ENCODE measurements around the gene ATF6. TPM values are rescaled to one million over a fixed set of nuclear protein-coding genes. Genes with fewer than 3 reads are reported as not detected.

ATF6 gene
- total RNA-seq, 1 experiment from 2014 or later, result 23.5 TPM

DNA sequence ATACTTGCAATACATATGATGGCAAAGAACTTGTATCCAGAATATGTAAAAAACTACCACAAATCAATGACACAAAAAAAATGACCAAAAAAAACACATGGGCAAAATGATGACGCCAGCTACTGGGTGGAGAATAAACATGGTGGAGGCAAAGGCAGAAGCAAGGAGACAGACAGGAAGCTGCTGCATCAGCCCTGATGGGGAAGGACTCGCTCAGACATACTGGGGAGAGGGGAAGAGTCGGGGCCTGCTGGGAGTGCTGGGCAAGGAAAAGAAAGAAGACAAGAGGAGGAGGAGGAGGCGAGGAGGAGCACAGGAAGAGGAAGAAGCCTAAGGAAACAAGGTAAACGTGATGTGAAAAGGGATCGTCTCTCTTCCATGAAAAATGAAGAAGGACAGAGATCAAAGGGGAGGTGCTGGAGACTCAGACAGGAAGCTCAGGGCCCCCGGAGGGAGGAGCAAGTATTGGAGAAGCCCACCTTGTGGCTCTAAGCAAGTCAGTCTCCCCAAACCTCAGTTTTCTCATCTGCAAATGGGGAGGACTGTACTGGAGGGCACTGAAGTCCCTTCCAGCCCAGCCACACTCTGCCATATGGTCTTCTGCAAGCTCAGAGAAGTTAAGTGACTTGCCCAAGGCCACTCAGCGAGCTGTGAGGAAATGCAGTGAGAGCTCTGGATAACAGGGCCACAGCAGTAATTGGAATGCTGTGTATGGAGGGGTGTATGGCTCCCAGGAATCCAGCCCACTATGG is 233.4 kb downstream of the ATF6 start:
- DNase-seq (ENCODE audit: low read depth), result no peak

DNA sequence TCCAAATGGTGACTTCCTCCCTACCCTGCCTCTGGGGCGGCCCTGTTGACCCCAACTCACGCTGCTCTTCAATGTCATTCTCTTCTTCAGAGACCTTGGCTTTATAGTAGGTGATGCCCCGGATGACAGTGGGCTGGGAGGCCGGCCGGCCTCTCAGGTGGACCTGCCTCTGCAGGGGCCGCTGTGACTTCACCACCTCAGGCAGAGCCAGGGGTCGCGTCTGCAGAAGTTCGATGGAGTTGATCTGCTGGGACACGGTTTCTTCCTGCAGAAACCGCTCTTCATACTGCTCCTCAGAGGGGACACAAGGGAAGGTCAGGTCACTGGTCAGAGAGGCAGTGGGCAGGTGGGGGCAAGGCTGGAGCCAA is 233.9 kb downstream of the ATF6 start:
- DNase-seq (ENCODE audit: low read depth), result no peak

DNA sequence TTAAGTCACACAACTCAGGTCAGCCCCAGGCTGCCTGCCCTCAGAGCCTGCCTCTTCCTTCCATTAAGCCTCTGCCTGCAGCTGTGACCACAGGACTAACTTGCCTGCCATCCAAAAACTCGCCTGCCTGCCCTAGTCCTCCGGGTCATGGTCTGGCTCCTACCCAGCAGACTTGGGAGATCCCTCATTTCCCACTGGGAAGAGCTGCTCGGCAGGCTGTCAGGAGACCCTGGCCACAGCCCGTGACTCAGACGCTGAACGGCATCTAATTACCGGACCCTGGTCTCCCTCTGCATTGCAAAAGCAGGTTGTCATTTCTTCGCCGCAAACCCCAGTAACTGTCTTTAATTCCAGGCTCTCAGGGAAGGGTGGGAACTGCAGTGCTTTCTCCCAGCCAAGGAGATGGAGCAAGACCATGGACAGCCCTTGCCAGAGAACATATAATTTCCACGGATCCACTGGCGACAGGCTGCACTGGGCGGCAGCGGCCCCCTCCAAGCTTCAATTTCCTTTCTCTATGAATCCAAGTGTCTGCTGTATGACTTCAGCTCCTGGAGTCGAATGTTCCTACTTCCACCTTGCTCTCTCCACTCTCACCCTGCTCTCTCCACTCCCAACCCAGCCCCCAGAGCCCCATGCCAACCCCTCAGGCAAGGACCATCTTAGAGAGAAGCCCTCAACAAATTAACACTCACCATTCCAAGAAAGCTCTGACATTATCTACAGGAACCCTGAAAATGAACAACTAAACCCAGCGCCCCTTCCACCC is 237.1 kb downstream of the ATF6 start:
- peak; percentile 99 for DNase-seq (ENCODE audit: low read depth)

GRCh38 chr1:162003830-162004215 is 237.7 kb downstream of the ATF6 start:
- peak; percentile 91 for DNase-seq (ENCODE audit: low read depth)

DNA sequence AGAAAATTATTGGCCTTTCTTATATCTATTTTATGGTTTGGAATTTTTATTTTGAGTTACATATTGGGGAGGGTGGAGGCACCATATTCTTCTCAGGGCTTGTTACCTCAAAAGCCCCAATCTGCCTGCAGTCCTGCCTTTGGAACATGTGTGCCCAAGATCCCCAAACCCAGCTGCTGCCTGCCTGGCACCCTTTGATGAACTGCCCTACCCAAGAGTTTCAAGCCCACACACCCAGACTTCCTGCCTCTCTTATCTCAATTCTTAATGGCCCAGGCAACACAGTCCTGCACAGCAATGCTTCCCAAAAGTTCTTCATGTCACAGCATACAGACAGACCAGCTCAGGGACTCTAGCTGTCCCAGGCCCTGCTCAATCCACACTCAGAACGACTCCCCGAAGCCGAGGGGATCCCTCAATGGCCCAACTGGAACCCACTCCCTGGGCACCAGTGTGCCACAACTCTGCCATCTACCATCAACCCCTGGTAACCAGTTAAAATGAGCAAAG is 238.4 kb downstream of the ATF6 start:
- DNase-seq (ENCODE audit: low read depth), result peak; percentile 38

GRCh38 chr1:162006081-162006480 is 240.0 kb downstream of the ATF6 start:
- peak; percentile 32 for DNase-seq (ENCODE audit: low read depth)

GRCh38 chr1:162007466-162007865 is 241.3 kb downstream of the ATF6 start:
- no peak for DNase-seq (ENCODE audit: low read depth)

- DNase-seq (ENCODE audit: low read depth), result no peak
Observed at GRCh38 chr1:162008799-162009198, 242.7 kb downstream of the ATF6 start.

DNA sequence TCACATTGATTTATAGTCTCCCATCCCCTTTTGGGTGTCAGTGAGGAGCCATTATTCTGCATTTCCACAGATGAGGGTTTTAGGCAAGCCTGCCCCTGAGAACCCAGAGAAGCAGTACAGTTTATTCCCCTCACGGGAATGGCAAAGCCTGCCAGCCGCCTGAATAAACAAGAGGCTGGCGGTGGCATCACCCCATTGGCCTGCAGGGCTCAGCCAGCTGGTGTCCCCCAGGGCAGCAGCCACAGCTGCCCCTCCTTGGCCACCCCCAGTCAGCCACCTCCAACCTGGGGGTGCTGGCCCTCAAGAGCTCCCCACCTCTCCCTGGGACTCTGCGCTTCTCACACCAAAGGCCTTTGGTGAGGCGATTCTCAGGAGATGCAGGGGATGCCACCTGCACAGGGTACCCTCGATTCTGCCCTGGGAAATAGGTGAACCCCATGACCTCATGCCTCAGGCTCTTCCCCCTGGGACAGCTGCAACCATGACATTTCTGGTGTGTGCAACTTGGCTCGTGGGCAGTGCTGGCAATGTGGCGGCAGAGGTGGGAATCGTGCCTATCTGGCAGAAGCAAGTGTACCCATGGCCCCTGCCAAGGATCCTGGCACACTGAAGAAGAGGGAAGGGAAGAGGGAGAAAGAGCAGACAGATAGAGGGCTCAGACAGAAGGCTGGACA is 243.5 kb downstream of the ATF6 start:
- DNase-seq (ENCODE audit: low read depth), result no peak

GRCh38 chr1:162010175-162010506 is 244.0 kb downstream of the ATF6 start:
- DNase-seq (ENCODE audit: low read depth), result no peak

- no peak for DNase-seq (ENCODE audit: low read depth)
Observed at GRCh38 chr1:162011337-162012012, 245.4 kb downstream of the ATF6 start.

GRCh38 chr1:162013289-162013688 is 247.2 kb downstream of the ATF6 start:
- no peak for DNase-seq (ENCODE audit: low read depth)

Other genes with a start within 250 kb of the ATF6 start
- gene HSPA6, start 241.8 kb upstream of the ATF6 start, total RNA-seq (2014; rRNA removed; shearing (Covaris generic)), result 0.29 and 0.48 TPM in 2 replicates
- not detected in 2 replicates for gene FCGR3A, start 216.5 kb upstream of the ATF6 start, total RNA-seq (2014; rRNA removed; shearing (Covaris generic))
- not detected in 2 replicates for gene FCGR3B, start 135.1 kb upstream of the ATF6 start, total RNA-seq (2014; rRNA removed; shearing (Covaris generic))
- gene FCGR2B, start 103.2 kb upstream of the ATF6 start, total RNA-seq (2014; rRNA removed; shearing (Covaris generic)), result not detected in 2 replicates
- gene FCRLA, start 59.1 kb upstream of the ATF6 start, total RNA-seq (2014; rRNA removed; shearing (Covaris generic)), result 0.51 TPM in 1 of 2 replicates, not detected in the other
- 1.8 and 3.1 TPM in 2 replicates for gene FCRLB, start 44.8 kb upstream of the ATF6 start, total RNA-seq (2014; rRNA removed; shearing (Covaris generic))
- gene DUSP12, start 16.5 kb upstream of the ATF6 start, total RNA-seq (2014; rRNA removed; shearing (Covaris generic)), result 80.1 and 82.8 TPM in 2 replicates

Measured in Daoy (cell line).